ENCODE measurements around the gene PPM1K.

GRCh38 chr4:88211473-88212252 lies 72.7 kb downstream of the PPM1K start:
- TF ChIP-seq MXI1 (IDR thresholded peaks at IDR 0.05; ENCODE audit: low read depth, low read length) (no peak), ZNF217 (CRISPR knock-in tag; IDR thresholded peaks at IDR 0.05) (no peak), FOXA3 (CRISPR knock-in tag; conservative IDR thresholded peaks at IDR 0.05 in 1 of 2, IDR thresholded peaks at IDR 0.05 in 1 of 2) (no peak), SIRT6 (IDR thresholded peaks at IDR 0.05; ENCODE audit: low read depth, low read length) (no peak), ZNF785 (CRISPR knock-in tag; IDR thresholded peaks at IDR 0.05) (no peak), NELFE (IDR thresholded peaks at IDR 0.05; ENCODE audit: insufficient read depth, insufficient read length) (no peak), FOS (IDR thresholded peaks at IDR 0.05; ENCODE audit: extremely low read depth, insufficient read length) (no peak), MITF (IDR thresholded peaks at IDR 0.05) (no peak), EZH2 (IDR thresholded peaks at IDR 0.05; ENCODE audit: borderline replicate concordance, low read depth, low read length) (no peak), JUND (IDR thresholded peaks at IDR 0.05; ENCODE audit: borderline replicate concordance, low read depth, low read length) (no peak), JUND (tag; IDR thresholded peaks at IDR 0.05; ENCODE audit: borderline replicate concordance, low read depth, low read length) (no peak), ZFP1 (CRISPR knock-in tag; IDR thresholded peaks at IDR 0.05) (no peak)
- TF ChIP-seq, protein P1, sequence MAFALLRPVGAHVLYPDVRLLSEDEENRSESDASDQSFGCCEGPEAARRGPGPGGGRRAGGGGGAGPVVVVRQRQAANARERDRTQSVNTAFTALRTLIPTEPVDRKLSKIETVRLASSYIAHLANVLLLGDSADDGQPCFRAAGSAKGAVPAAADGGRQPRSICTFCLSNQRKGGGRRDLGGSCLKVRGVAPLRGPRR (CRISPR knock-in tag; IDR thresholded peaks at IDR 0.05) = no peak
